HepG2 (cell line): ENCODE measurements around the gene FGF19. TPM values are rescaled to one million over a fixed set of nuclear protein-coding genes. Genes with fewer than 3 reads are reported as not detected.
"Not testable (repeated sequence)": the region's sequence is repeated elsewhere in the genome, so short reads cannot be mapped to it uniquely, and the experiment has no call there.

ENCODE experiments used
- ATAC-seq: fragments of 200-7000 bp; cut with Tn5 transposase; 3 replicates; pipeline ENCODE4 v1.9.1; 2020; ENCODE audit warnings: mild to moderate bottlenecking, moderate library complexity
- BruUV-seq: library from RNA; stranded (reverse); fragments of 400-500 nt; replicated peaks from 2 replicates; lab custom pipeline; 2021; lab: Mats Ljungman, UMichigan
- CTCF ChIA-PET: fragments of 300-600 bp; formaldehyde crosslinking; extraction: SDS; loops from one replicate; lab custom pipeline; 2021; ENCODE audit warnings: low total read pairs, inconsistent platforms, low intra/inter-chr PET ratio; lab: Yijun Ruan, JAX
- POLR2A ChIA-PET: fragments of 350-600 bp; sonication (Branson Sonifier 250); formaldehyde crosslinking; loops from one replicate; lab custom pipeline; 2020; ENCODE audit warnings: antibody characterized with exemption, inconsistent platforms; lab: Yijun Ruan, JAX
- DNase-seq: peaks from one replicate; pipeline ENCODE4 v3.0.0-alpha.2; 2015; ENCODE audit warnings: low spot score
- FAIRE-seq: peaks from 3 replicates; lab custom pipeline; 2011; peaks lifted over from hg19 to GRCh38; lab: Jason Lieb, UNC
- H2AFZ ChIP-seq: one replicate; pipeline ENCODE4 v1.6.1; 2011; ENCODE audit warnings: low read length, inconsistent platforms
- H3K27ac ChIP-seq: fragments of 300-600 bp; 3 replicates; pipeline ENCODE4 v1.8.0; 2011; ENCODE audit warnings: mixed run types, mild to moderate bottlenecking, mixed read lengths, low read length, inconsistent platforms; ENCODE audit not compliant: insufficient read depth; ENCODE audit errors: extremely low read length
- H3K27me3 ChIP-seq, 2 experiments: fragments of 200-600 bp in 1 of 2; 2 replicates in 1 of 2; 3 replicates in 1 of 2; pipeline versions ENCODE4 v1.6.0 to v1.8.0; 2011; ENCODE audit warnings: low read length in 2 of 2, mild to moderate bottlenecking in 2 of 2, moderate library complexity in 2 of 2, inconsistent platforms in 1 of 2; ENCODE audit not compliant: insufficient read depth in 2 of 2, control insufficient read depth in 1 of 2
- H3K36me3 ChIP-seq, 2 experiments: fragments of 200-600 bp in 1 of 2; replicated peaks in 1 of 2; 2 replicates in 1 of 2; 3 replicates in 1 of 2; pipeline versions ENCODE4 v1.5.1 to v1.8.0; 2011; ENCODE audit warnings: low read length in 2 of 2, inconsistent platforms in 1 of 2; ENCODE audit not compliant: insufficient read depth in 2 of 2, control insufficient read depth in 1 of 2
- H3K4me1 ChIP-seq: 2 replicates; pipeline ENCODE4 v1.5.1; 2012; ENCODE audit warnings: low read length, inconsistent platforms; ENCODE audit not compliant: insufficient read depth
- H3K4me2 ChIP-seq: 2 replicates; pipeline ENCODE4 v1.6.0; 2011; ENCODE audit warnings: low read depth, low read length, inconsistent platforms
- H3K4me3 ChIP-seq, 3 experiments: fragments of 200-600 bp in 1 of 3; sonication (generic), shearing (Covaris generic) in 1 of 3; replicated peaks in 1 of 3; 2 replicates each; pipeline ENCODE4 v1.5.1; 2011 to 2016; ENCODE audit warnings: low read length in 3 of 3, inconsistent platforms in 2 of 3, low read depth in 2 of 3, mild to moderate bottlenecking in 2 of 3, control low read depth in 1 of 3, mixed read lengths in 1 of 3; ENCODE audit not compliant: insufficient read depth in 1 of 3
- H3K79me2 ChIP-seq: one replicate; pipeline ENCODE4 v1.6.1; 2011; ENCODE audit warnings: low read length, inconsistent platforms; ENCODE audit not compliant: insufficient read depth
- H3K9ac ChIP-seq: 2 replicates; pipeline ENCODE4 v1.6.0; 2011; ENCODE audit warnings: mild to moderate bottlenecking, low read depth, low read length, inconsistent platforms; ENCODE audit not compliant: insufficient read depth
- H3K9me3 ChIP-seq: 2 replicates; pipeline ENCODE4 v1.5.1; 2012; ENCODE audit warnings: mild to moderate bottlenecking, low read length
- H4K20me1 ChIP-seq: 2 replicates; pipeline ENCODE4 v1.6.0; 2011; ENCODE audit warnings: inconsistent platforms, mild to moderate bottlenecking, low read length, moderate library complexity; ENCODE audit not compliant: insufficient read depth
- CAMTA2 ChIP-seq: sonication (generic); formaldehyde crosslinking; IDR thresholded peaks from 2 replicates; pipeline ENCODE4 v1.4.0; 2020; ENCODE audit warnings: mild to moderate bottlenecking, missing genetic modification reagents, borderline replicate concordance
- PRDM4 ChIP-seq: sonication (generic); formaldehyde crosslinking; IDR thresholded peaks from 2 replicates; pipeline ENCODE4 v1.9.0; 2021; ENCODE audit warnings: missing genetic modification reagents, borderline replicate concordance
- TAF15 ChIP-seq: fragments of 200-400 bp; formaldehyde crosslinking; IDR thresholded peaks from one replicate; pipeline ENCODE4 v1.6.1; 2018; ENCODE audit warnings: mild to moderate bottlenecking, low read depth, low read length; ENCODE audit not compliant: poor library complexity, severe bottlenecking
- ZBTB39 ChIP-seq: sonication (generic); formaldehyde crosslinking; IDR thresholded peaks from 2 replicates; pipeline ENCODE4 v1.5.0; 2020; ENCODE audit warnings: missing genetic modification reagents
- ZNF317 ChIP-seq: sonication (generic); formaldehyde crosslinking; IDR thresholded peaks from 2 replicates; pipeline ENCODE4 v1.5.0; 2020; ENCODE audit warnings: mild to moderate bottlenecking, missing genetic modification reagents
- ZNF503 ChIP-seq: sonication (generic); formaldehyde crosslinking; IDR thresholded peaks from 2 replicates; pipeline ENCODE4 v1.4.0; 2020; ENCODE audit warnings: missing genetic modification reagents
- WGBS: methylation state at CpG from one replicate; pipeline ENCODE4 v1.1.6; 2017; ENCODE audit warnings: low lambda C conversion rate; 5-methylcytosine and 5-hydroxymethylcytosine counted together
- in situ Hi-C: cut with HindIII; loops from 2 replicates; pipeline ENCODE4 v1.10.0; 2017; ENCODE audit warnings: low pct_unique_long_range_greater_than_20kb; ENCODE audit not compliant: extremely low pct_ligation_motif_present
- intact Hi-C: fragments of 100-400 bp; cut with micrococcal nuclease; formaldehyde crosslinking; loops from one replicate; pipeline ENCODE4 v1.10.0; 2022; ENCODE audit not compliant: unreplicated experiment
- polyA plus RNA-seq, 8 experiments: library from polyadenylated mRNA; depleted of rRNA in 3 of 8; stranded (reverse) in 7 of 8; unstranded in 1 of 8; fragments of >200 nt; fragmentation: Illumina TruSeq in 4 of 8; extraction: Trizol in 4 of 8; gene quantifications; 2 replicates each; pipeline versions ENCODE4 v1.2.1 to v1.2.3, GENCODE V29; 2011 to 2016; ENCODE audit warnings: low read depth in 4 of 8, missing spikeins in 1 of 8, mixed read lengths in 1 of 8; ENCODE audit not compliant: insufficient read depth in 1 of 8
- total RNA-seq, 5 experiments: library from RNA; depleted of rRNA; stranded (reverse); fragments of >200 nt; fragmentation: Illumina TruSeq; extraction: Trizol; gene quantifications; 2 replicates each; pipeline ENCODE4 v1.2.3, GENCODE V29; 2016; ENCODE audit warnings: low read depth in 1 of 5

Gene FGF19
- total and polyA plus RNA-seq, 2 of the 13 experiments (the other 11 are each of a cell fraction or from before 2014, with no cell fraction given), result 0.07 TPM; not detected in 1

- TF ChIP-seq ZNF317 (CRISPR knock-in tag), result no peak
Measured at GRCh38 chr11:69696749-69697468, 6.9 kb downstream of the FGF19 start (continued).

- H3K9ac ChIP-seq, H3K36me3 ChIP-seq, H2AFZ ChIP-seq, CTCF ChIA-PET, H3K27ac ChIP-seq, H3K4me3 ChIP-seq, DNase-seq, intact Hi-C loops, H3K9me3 ChIP-seq, BruUV-seq, in situ Hi-C loops, FAIRE-seq, ATAC-seq, H3K4me2 ChIP-seq, H3K79me2 ChIP-seq, H4K20me1 ChIP-seq: not testable (repeated sequence)
- POLR2A ChIA-PET, result interaction anchor here (1.1 kb wide), 1 partner anchor 13 kb away, joined by 3 read pairs; no protein-coding TSS in a partner anchor
- H3K4me1 ChIP-seq, result peaks cover 52% of the 10 kb centered on the region
- 21% methylated on average over 6 of the region's 6 CpGs for WGBS
- H3K27me3 ChIP-seq, result peaks cover 2 to 34% of the 10 kb centered on the region in 2 experiments; a peak in 3 of 5 replicates
Measured at GRCh38 chr11:69695995-69696394, 7.8 kb downstream of the FGF19 start.

- intact Hi-C loops, result no loop called here
- POLR2A ChIA-PET, result interaction anchor here (1.1 kb wide), 1 partner anchor 14 kb away, joined by 3 read pairs; no protein-coding TSS in a partner anchor
- ATAC-seq, result no peak
- TF ChIP-seq ZBTB39 (CRISPR knock-in tag) (no peak), TAF15 (no peak), CAMTA2 (CRISPR knock-in tag) (no peak), ZNF503 (no peak), PRDM4 (CRISPR knock-in tag) (no peak)
Measured at GRCh38 chr11:69695581-69695980, 8.2 kb downstream of the FGF19 start.

More at GRCh38 chr11:69695581-69695980, 8.2 kb downstream of the FGF19 start:
- H3K9me3 ChIP-seq, result no peaks in the 10 kb centered on the region
- 4% methylated on average over 7 of the region's 7 CpGs for WGBS
- H4K20me1 ChIP-seq, result no peaks in the 10 kb centered on the region
- FAIRE-seq (no peak), DNase-seq (no peak)
- peaks cover 2 to 34% of the 10 kb centered on the region in 2 experiments; a peak in 3 of 5 replicates for H3K27me3 ChIP-seq
- in situ Hi-C loops, result no loop called here
- no peak overlapping the region for H3K4me2 ChIP-seq
- H3K36me3 ChIP-seq, result no peaks in the 10 kb centered on the region
- no peak overlapping the region for H3K4me3 ChIP-seq
- H3K27ac ChIP-seq, result no peak overlapping the region
- CTCF ChIA-PET, result no interaction called here
- H3K9ac ChIP-seq, result no peak overlapping the region
- BruUV-seq, result no TSS peak
- H2AFZ ChIP-seq, result no peak overlapping the region
- peaks cover 50% of the 10 kb centered on the region for H3K4me1 ChIP-seq
- H3K79me2 ChIP-seq, result no peaks in the 10 kb centered on the region
